Measurements from ENCODE around the gene PCAT7.

Gene PCAT7

DNA sequence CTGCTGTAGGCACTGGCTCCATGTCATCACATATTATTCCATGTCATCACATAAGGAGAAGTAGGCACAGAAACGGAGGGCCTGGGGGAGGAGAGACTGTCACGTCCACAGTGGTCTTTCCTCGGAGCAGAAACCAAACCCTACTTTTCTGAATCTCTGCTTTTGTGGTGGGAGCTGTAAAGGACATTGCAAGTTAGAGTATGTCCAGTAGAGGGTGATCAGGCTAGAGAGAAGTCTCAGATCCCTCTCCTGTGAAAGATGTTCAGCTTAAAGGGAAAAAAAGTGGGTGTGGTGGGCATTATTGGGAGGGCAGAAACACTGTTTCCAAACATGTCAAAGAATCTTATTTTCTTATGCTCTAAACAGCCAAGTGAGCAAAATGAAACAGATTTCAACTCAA is 58.1 kb downstream of the PCAT7 start:
- TF ChIP-seq, protein P1, sequence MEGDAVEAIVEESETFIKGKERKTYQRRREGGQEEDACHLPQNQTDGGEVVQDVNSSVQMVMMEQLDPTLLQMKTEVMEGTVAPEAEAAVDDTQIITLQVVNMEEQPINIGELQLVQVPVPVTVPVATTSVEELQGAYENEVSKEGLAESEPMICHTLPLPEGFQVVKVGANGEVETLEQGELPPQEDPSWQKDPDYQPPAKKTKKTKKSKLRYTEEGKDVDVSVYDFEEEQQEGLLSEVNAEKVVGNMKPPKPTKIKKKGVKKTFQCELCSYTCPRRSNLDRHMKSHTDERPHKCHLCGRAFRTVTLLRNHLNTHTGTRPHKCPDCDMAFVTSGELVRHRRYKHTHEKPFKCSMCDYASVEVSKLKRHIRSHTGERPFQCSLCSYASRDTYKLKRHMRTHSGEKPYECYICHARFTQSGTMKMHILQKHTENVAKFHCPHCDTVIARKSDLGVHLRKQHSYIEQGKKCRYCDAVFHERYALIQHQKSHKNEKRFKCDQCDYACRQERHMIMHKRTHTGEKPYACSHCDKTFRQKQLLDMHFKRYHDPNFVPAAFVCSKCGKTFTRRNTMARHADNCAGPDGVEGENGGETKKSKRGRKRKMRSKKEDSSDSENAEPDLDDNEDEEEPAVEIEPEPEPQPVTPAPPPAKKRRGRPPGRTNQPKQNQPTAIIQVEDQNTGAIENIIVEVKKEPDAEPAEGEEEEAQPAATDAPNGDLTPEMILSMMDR (IDR thresholded peaks at IDR 0.05; ENCODE audit: low read length, missing control alignments) = no peak
- no peak overlapping the region for H3K4me3 ChIP-seq (replicated peaks; ENCODE audit: low read depth, low read length)
- no peak for DNase-seq (ENCODE audit: low read depth)

DNA sequence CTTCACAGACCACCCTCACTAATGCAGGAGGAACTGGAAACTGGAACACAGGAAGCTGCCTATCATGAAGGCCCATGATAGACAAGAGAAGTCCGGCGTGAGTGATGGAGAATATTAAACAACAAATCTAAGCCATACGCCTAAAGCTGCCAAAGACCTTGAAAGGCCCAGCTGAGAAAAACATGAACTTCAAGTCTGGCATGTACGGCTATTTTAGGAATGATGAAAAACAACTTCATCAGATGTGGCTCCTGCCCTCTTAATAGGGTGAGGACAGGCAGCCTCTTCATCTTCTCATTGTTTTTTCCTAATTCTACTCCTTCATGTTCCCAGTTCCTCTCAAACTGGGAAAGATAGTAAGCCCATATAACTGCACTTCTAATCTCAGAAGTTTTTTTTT is 64.1 kb downstream of the PCAT7 start:
- DNase-seq (ENCODE audit: low read depth) = no peak
- H3K4me3 ChIP-seq (replicated peaks; ENCODE audit: low read depth, low read length) = no peak overlapping the region
- TF ChIP-seq, protein P1 (IDR thresholded peaks at IDR 0.05; ENCODE audit: low read length, missing control alignments) = no peak
